ENCODE data around the gene AEBP1.

The AEBP1 gene

GRCh38 chr7:44149571-44150465, 45.7 kb downstream of the AEBP1 start:
- no peak for TF ChIP-seq GATA3 (IDR thresholded peaks at IDR 0.05; ENCODE audit: low read depth, low read length)
- no peak for TF ChIP-seq GATA2 (IDR thresholded peaks at IDR 0.05; ENCODE audit: low read depth, low read length)

DNA sequence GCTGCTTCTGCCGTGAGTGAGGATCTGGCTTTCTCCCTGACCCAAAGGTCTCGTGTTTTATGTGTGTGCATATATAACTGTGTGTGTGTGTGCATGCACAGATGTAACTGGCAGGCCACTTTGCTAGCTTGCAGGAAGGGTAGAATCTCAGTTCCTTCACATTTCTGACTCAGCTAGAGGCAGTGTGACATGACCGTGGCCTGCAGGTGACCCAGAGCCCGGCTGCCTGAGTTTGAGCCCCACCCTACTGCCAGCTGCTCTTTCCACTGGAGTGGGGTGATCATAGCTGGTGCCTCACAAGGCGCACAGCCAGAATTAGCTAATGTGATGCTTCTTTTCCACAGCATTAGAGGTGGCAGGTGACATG, 46.3 kb downstream of the AEBP1 start:
- no peak for TF ChIP-seq GATA3 (IDR thresholded peaks at IDR 0.05; ENCODE audit: low read depth, low read length)
- TF ChIP-seq GATA2 (IDR thresholded peaks at IDR 0.05; ENCODE audit: low read depth, low read length), result no peak

- TF ChIP-seq GATA2 (IDR thresholded peaks at IDR 0.05; ENCODE audit: low read depth, low read length) (no peak), GATA3 (IDR thresholded peaks at IDR 0.05; ENCODE audit: low read depth, low read length) (no peak)
Observed at GRCh38 chr7:44150966-44151941, 47.1 kb downstream of the AEBP1 start.

- TF ChIP-seq GATA2 (IDR thresholded peaks at IDR 0.05; ENCODE audit: low read depth, low read length), result no peak
- TF ChIP-seq GATA3 (IDR thresholded peaks at IDR 0.05; ENCODE audit: low read depth, low read length), result no peak
Observed at GRCh38 chr7:44151956-44152355, 47.8 kb downstream of the AEBP1 start.

GRCh38 chr7:44152971-44153947, 49.1 kb downstream of the AEBP1 start:
- no peak for TF ChIP-seq GATA3 (IDR thresholded peaks at IDR 0.05; ENCODE audit: low read depth, low read length)
- no peak for TF ChIP-seq GATA2 (IDR thresholded peaks at IDR 0.05; ENCODE audit: low read depth, low read length)

GRCh38 chr7:44153948-44154335, 49.8 kb downstream of the AEBP1 start:
- TF ChIP-seq GATA3 (IDR thresholded peaks at IDR 0.05; ENCODE audit: low read depth, low read length), result no peak
- TF ChIP-seq GATA2 (IDR thresholded peaks at IDR 0.05; ENCODE audit: low read depth, low read length), result no peak

- TF ChIP-seq GATA2 (IDR thresholded peaks at IDR 0.05; ENCODE audit: low read depth, low read length) (no peak), GATA3 (IDR thresholded peaks at IDR 0.05; ENCODE audit: low read depth, low read length) (no peak)
Observed at GRCh38 chr7:44154703-44155102, 50.6 kb downstream of the AEBP1 start.

DNA sequence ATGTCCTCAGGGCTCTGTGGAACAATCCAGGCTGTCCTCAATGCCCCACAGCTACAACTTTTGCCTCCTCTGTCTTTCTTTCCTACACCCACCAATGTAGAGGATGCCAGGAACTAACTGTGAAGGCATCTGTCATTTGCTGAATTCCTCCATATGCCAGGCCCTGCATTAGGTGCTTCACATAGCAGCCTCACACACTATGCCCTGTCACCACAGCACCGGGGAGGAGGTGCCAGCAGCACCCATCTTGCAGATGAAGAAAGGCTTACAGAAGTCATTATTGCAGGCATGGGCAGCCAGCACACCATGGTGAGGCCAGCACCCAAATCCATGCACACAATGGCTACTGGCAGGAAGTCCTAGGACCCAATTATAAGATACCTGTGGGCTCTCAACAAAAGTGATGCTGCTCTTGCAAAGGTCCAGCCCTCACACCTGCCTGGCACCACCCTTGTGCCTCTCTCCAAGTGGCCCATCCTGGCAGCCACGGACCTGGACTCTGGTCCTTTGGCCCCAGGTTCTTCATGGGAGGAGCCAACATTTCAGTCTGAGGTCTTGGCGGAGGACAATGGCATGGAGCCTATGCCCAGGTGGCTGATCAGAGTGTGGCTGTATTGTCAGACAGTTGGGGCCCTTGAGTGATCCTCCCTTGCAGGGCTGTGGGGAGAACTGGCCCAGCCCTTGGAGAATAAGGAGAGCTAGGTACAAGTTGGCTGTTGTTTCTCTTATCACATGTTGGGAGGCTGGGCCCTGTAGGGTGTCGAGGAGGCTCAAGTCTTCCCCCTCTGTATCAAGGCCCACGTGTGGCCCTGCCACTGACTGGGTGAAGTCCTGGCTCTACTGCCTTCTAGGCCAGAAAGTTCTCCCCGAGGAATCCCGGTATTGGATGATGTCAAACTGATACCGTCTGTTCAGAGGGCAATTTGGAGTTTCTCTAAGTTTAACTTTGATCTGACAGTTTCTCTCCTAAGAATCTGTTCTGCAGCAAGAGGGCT, 51.3 kb downstream of the AEBP1 start:
- TF ChIP-seq GATA2 (IDR thresholded peaks at IDR 0.05; ENCODE audit: low read depth, low read length), result no peak
- TF ChIP-seq GATA3 (IDR thresholded peaks at IDR 0.05; ENCODE audit: low read depth, low read length), result no peak

DNA sequence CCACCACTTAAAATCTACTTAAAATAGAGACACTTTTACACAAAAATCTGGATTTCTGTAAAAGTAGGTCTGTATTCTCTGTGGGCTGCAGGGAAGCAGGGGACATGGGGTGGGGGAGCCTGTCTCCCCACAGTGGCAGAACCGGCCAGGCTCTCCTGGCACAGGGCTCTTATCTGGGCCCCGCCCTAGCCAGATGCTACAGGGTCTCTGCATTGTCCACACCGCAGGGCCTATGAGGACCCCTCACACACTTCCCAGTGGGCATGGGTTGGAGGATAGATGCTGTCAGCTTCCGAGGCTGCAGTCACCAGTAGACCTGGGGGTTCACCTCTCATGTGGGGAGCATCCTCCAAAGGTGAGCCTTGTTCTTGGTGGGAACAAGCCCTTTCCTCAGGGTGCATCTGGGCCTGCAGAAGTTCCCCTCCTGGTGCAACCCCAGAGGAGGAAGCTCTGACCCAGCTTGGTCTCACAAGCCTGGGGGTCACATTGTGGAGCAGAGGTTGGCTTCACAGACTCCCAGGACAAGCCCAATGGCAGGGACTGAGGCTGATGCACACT, 52.4 kb downstream of the AEBP1 start:
- no peak for TF ChIP-seq GATA3 (IDR thresholded peaks at IDR 0.05; ENCODE audit: low read depth, low read length)
- TF ChIP-seq GATA2 (IDR thresholded peaks at IDR 0.05; ENCODE audit: low read depth, low read length), result no peak

GRCh38 chr7:44157116-44158080, 53.3 kb downstream of the AEBP1 start:
- no peak for TF ChIP-seq GATA2 (IDR thresholded peaks at IDR 0.05; ENCODE audit: low read depth, low read length)
- TF ChIP-seq GATA3 (IDR thresholded peaks at IDR 0.05; ENCODE audit: low read depth, low read length), result no peak

All from SH-SY5Y (cell line).